GM19468 (cell line): ENCODE measurements around the gene IMP3.
"Not testable (repeated sequence)": the region's sequence is repeated elsewhere in the genome, so short reads cannot be mapped to it uniquely, and the experiment has no call there.

ENCODE experiments used
- ATAC-seq: cut with Tn5 transposase; IDR thresholded peaks from one replicate; pipeline ENCODE4 v1.9.1; 2021; ENCODE audit warnings: mild to moderate bottlenecking, moderate library complexity, moderate number of reproducible peaks; ENCODE audit not compliant: unreplicated experiment; ENCODE audit errors: extremely low read depth

Gene IMP3

GRCh38 chr15:75651810-75652543 is 12.0 kb upstream of the IMP3 start:
- no peak for ATAC-seq

DNA sequence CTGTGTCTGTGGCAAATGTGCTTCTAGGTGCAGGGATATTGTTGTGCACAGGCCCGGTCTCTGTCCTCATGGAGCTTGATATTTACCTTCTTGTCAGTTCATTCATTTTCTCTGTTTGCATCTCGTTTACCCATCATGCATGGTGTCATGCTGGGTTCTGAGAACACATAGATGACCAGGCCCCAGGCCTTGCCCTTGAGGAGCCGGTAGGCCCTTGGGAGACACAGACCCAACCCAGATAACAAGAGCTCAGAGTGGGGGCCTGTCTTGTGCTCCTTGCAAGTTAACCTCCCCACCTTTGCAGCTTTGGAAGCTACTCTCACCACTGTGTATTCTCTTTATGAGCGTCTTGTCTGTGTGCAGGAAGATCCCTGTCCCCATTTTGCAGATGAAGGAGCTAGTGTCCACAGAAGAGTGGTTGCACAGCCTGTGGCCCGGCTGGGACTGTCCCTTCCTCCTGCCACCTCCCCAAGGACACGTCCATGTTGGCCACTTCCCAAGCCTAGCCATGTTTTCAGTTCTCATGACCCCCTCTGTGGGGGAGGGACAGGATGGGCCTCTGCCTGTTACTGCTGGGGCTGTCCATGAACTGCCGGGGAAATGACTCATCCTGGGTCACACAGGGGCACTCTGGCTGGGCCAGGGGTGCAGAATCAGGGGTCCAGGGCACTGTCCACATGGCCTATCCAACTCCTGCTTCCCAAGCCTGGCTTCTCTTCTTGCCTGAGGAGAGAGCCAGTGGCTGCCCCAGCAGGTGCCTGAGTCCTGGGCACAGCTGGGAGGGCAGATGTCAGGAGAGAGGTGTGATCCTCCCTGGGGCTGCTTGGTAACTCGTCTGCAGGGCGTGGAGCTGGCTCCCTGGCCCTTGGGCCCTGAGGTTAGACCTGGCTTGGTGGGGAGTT is 11.1 kb upstream of the IMP3 start:
- ATAC-seq, result no peak

- ATAC-seq, result no peak
These were observed 9.8 kb upstream of the IMP3 start for GRCh38 chr15:75649848-75650247.

DNA sequence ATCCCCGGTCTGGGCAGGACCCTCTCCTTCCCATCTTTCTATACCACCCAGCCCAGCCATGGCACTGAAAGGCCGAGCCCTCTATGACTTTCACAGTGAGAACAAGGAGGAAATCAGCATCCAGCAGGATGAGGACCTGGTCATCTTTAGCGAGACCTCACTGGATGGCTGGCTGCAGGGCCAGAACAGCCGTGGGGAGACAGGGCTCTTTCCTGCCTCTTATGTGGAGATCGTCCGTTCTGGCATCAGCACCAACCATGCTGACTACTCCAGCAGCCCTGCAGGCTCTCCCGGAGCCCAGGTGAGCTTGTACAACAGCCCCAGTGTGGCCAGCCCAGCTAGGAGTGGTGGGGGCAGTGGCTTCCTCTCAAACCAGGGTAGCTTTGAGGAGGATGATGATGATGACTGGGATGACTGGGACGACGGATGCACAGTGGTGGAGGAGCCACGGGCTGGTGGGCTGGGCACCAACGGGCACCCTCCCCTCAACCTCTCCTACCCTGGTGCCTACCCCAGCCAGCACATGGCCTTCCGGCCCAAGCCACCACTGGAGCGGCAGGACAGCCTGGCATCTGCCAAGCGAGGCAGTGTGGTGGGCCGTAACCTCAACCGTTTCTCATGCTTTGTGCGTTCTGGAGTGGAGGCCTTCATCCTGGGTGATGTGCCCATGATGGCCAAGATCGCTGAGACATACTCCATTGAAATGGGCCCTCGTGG is 9.2 kb upstream of the IMP3 start:
- no peak for ATAC-seq

DNA sequence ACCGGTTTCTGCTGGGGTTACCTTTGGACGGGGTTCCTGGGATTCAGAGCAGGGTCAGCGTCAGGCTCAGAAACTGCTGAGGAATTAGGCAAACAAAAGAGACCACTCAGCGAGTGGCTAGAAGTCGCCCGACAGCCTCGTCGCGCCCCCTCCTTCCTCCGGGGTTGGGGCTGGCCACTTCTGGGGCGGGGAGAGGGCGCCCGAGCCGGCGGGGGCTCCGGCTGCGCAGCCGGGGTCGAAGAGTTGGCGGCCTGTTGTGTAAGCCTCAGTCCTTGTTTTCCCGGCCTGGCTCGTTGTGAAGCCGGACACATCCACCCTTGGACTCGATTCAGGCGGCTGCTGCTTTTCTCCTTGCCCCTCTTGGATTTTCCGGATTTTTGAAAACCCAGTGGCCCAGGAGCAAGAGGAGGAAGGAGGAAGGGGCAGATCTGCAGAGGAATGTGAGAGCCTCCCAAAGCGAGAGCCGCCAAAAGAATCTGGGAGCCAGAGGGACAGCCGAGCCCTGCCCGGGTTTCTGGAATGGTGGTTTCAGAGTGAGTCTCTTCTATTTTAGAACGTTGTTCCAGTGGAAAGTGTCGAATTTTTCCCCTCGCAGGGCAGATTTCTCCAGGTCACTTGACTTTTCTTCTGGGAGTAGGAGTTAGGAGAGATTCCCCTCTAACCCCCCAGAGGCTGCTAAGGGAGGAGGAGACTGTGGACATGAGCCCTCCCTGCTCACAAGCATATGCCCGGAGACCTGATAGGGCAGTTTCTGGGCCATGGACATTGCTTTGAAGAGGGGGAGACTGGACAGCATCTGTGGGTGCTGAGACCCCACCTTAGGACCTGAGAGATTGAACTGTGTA is 8.4 kb upstream of the IMP3 start:
- ATAC-seq, result no peak

- no peak for ATAC-seq
These were observed 7.5 kb upstream of the IMP3 start, which contains the start of gene SNX33 for GRCh38 chr15:75647370-75648155. Gene SNX33, plus strand, starts transcription at chr15:75647912. Its CDS starts 1,191 bp downstream, at chr15:75649103.

GRCh38 chr15:75646944-75647364 is 6.9 kb upstream of the IMP3 start:
- no peak for ATAC-seq

DNA sequence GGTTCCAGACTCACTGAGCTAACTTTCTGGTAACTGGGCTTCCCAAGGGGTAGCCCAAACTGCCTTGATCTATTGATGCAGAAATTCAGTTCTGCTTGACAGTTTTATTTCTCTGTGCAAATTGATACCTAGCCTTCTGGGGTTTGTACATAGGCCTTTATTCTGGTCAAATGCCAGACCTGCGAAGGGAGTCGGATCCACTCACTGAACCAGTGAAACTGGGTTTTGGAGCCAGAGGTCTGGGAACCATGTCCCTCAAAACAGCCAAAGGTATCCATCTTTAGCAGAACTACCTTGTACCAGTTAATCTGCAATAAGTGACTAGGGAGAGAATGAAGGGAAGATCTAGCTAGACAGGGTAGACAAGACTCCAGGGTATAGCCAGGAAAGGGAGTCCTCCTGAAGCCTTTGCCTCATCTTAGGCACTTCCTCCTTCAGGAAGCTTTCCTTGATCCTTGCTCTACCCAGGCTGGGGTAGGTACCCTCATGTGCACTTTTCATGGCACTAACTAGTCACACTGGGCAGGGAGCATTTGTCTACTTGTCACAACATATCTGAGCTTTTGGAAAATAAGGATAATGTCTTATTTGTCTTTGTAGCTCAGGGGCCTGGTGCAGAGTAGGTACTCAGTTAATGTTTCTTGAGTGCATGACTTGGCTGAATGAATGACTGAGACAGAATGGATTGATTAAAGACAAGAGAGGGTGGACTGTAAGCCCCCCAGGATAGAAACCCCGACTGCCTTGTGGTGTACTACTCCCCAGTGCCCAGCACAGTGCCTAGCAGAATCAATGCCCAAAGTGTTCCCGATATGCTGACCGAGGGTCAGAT is 6.3 kb upstream of the IMP3 start:
- ATAC-seq, result no peak

- ATAC-seq, result no peak
These were observed 4.4 kb upstream of the IMP3 start for GRCh38 chr15:75644376-75644775.

- ATAC-seq, result no peak
These were observed 1.6 kb upstream of the IMP3 start for GRCh38 chr15:75641603-75642002.

DNA sequence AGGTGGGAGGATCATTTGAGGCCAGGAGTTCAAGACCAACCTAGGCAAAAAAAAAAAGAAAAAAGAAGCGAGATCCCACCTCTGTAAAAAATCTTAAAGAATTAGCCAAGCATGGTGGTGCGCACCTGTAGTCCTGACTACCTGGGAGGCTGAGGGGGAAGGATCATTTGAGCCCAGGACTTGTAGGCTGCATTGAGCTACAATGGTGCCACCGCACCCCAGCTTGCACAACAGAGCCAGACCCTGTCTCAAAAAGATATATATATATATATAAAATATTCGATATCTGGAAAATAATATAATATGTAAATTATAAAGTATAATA is 1.1 kb upstream of the IMP3 start:
- no peak for ATAC-seq

DNA sequence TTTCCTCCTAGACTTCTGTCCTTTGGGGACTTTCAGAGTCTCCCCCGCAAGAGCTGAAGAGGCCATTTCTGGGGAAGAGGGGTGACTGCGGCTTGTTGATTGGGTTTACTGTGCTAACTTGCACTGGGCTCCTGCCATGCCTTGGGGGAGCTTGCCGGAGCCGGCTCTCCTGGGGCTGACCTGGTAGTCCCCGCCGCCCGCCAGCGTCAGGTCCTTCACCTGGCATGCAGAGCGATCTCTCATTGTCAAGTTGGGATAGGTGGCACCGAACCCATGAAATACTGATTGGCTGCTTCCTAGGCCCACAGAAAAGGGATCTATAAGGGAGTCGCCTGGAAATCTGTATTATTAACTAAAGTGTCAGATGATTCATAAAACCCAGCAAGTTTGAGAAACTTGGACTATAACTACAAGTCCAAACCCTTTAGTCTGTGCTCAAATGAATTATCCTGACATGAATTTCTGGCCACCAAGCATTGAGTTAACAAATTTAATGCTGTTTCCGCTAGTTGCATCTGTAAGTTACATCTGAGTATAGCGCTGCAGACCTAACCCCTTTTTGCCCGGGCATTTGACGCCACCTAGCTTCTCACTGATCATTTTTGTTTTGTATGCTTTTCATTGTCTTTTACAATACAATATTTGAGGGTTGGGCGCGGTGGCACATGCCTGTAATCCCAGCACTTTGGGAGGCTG is 607 bp upstream of the IMP3 start:
- ATAC-seq, result no peak

DNA sequence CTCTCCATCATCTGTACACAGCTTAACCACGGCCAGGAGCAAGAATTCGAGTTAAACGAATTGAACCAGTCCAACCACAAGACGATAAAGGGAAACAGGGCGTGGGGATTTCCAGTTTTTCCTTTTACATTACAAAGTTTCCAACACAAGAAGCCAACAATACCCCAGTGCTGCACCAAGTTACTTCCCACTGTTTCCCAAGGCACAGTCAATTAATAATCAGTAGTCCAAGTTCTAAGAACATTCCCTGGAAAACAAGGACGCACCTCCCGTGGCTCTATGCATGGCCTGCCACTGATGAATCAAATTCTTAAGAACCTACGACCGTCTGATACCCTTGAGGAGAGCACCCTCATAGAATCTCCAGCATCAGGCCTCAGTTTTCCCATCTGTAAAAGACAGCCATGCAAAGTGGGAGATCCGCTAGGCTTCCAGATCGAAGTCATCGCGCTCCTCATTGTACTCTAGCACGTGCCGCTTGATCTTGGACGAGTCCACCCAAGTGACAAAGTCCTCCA is 774 bp downstream of the IMP3 start:
- no peak for ATAC-seq

- no peak for ATAC-seq
These were observed 2.6 kb downstream of the IMP3 start for GRCh38 chr15:75637245-75638009.

GRCh38 chr15:75636026-75636425 is 4.0 kb downstream of the IMP3 start:
- no peak for ATAC-seq

DNA sequence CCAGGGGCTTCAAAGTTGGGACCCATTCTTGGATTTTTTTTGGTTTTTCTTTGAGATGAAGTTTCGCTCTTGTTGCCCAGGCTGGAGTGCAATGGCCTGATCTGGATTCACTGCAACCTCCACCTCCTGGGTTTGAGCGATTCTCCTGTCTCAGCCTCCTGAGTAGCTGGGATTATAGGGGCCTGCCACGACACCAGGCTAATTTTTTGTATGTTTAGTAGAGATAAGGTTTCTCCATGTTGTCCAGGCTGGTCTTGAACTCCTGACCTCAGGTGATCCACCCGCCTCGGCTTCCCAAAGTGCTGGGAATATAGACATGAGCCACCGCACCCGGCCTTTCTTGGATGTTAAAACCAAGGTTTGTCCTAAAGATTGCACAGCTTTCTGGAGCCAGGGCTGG is 6.1 kb downstream of the IMP3 start:
- ATAC-seq, result not testable (repeated sequence)

DNA sequence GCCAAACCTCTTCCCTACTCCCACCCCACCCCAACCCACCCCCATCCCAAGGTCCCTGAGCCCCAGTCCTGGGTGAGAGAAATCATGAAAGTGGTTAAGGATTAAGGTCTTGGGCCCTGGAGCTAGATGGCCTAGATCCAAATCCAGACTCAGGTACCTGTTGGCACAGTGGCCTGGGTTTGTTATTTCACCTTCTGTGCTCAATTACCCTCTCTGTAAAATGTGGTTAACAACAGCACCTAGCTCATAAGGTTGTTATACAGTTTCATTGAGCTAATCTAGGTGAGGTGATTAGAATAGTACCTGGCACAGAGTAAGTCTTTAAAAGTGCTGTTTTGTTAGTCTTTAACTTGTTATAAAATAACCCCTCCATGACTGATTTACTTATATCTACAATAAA is 8.1 kb downstream of the IMP3 start:
- no peak for ATAC-seq
